Hepatocyte (in vitro differentiated cells): ENCODE results near the gene PDZRN4. TPM values are rescaled to one million over a fixed set of nuclear protein-coding genes. Genes with fewer than 3 reads are reported as not detected.

Source experiments
- DNase-seq: peaks from one replicate; pipeline ENCODE4 v3.0.0-alpha.2; 2016; ENCODE audit warnings: low spot score
- H2AFZ ChIP-seq: fragments of 200-600 bp; sonication (generic); 2 replicates; pipeline ENCODE4 v1.6.0; 2016; ENCODE audit warnings: antibody characterized with exemption, mild to moderate bottlenecking
- H3K27ac ChIP-seq: fragments of 200-600 bp; sonication (generic); 2 replicates; pipeline ENCODE4 v1.5.1; 2016; ENCODE audit warnings: mild to moderate bottlenecking
- H3K27me3 ChIP-seq: fragments of 200-600 bp; sonication (generic); 2 replicates; pipeline ENCODE4 v1.6.1; 2016
- H3K36me3 ChIP-seq: fragments of 200-600 bp; sonication (generic); replicated peaks from 2 replicates; pipeline ENCODE4 v1.5.1; 2016; ENCODE audit warnings: low read depth; ENCODE audit not compliant: insufficient read depth
- H3K4me1 ChIP-seq: fragments of 200-600 bp; sonication (generic); 2 replicates; pipeline ENCODE4 v1.5.1; 2016; ENCODE audit warnings: mild to moderate bottlenecking, moderate library complexity; ENCODE audit not compliant: insufficient read depth
- H3K4me2 ChIP-seq: fragments of 200-600 bp; sonication (generic); 2 replicates; pipeline ENCODE4 v1.6.0; 2016
- H3K4me3 ChIP-seq: fragments of 200-600 bp; sonication (generic); 2 replicates; pipeline ENCODE4 v1.5.1; 2016; ENCODE audit warnings: mild to moderate bottlenecking
- H3K79me2 ChIP-seq: fragments of 200-600 bp; sonication (generic); 2 replicates; pipeline ENCODE4 v1.6.0; 2017; ENCODE audit warnings: mild to moderate bottlenecking
- H3K9me2 ChIP-seq: fragments of 200-600 bp; sonication (generic); replicated peaks from 2 replicates; pipeline ENCODE4 v1.6.0; 2017; ENCODE audit warnings: mild to moderate bottlenecking; ENCODE audit not compliant: insufficient read depth
- H3K9me3 ChIP-seq: fragments of 200-600 bp; sonication (generic); 2 replicates; pipeline ENCODE4 v1.5.1; 2016; ENCODE audit warnings: low read depth, mild to moderate bottlenecking
- H4K20me1 ChIP-seq: fragments of 200-600 bp; sonication (generic); 2 replicates; pipeline ENCODE4 v1.6.0; 2016; ENCODE audit warnings: mild to moderate bottlenecking; ENCODE audit not compliant: insufficient read depth, poor library complexity, severe bottlenecking
- CTCF ChIP-seq: fragments of 200-600 bp; sonication (generic); IDR thresholded peaks from 2 replicates; pipeline ENCODE4 v1.5.1; 2016; ENCODE audit warnings: antibody characterized with exemption, mild to moderate bottlenecking; ENCODE audit not compliant: poor library complexity
- EZH2 ChIP-seq: fragments of 200-600 bp; sonication (generic); IDR thresholded peaks from 2 replicates; pipeline ENCODE4 v1.6.1; 2016; ENCODE audit warnings: antibody characterized with exemption, mild to moderate bottlenecking, borderline replicate concordance
- EZH2phosphoT487 ChIP-seq: fragments of 200-600 bp; sonication (generic); IDR thresholded peaks from one replicate; pipeline ENCODE4 v1.6.1; 2018; ENCODE audit warnings: antibody characterized with exemption, mild to moderate bottlenecking, low read depth, moderate library complexity; ENCODE audit not compliant: unreplicated experiment, severe bottlenecking
- WGBS: methylation state at CpG from one replicate; pipeline ENCODE4 v1.1.6; 2016; ENCODE audit warnings: low lambda C conversion rate; ENCODE audit errors: missing lambda C conversion rate; 5-methylcytosine and 5-hydroxymethylcytosine counted together
- polyA plus RNA-seq: library from polyadenylated mRNA; unstranded; fragments of >200 nt; fragmentation: Nextera tagmentation; extraction: Ambion mirVana; gene quantifications from 2 replicates; pipeline ENCODE4 v1.2.1, GENCODE V29; 2016
- total RNA-seq: library from RNA; depleted of rRNA; stranded (reverse); fragments of >200 nt; gene quantifications from 2 replicates; pipeline ENCODE4 v1.2.3, GENCODE V29; 2014

The PDZRN4 gene
- total and polyA plus RNA-seq, 2 experiments from 2014 or later = 2.2 to 2.3 TPM

- DNase-seq = no peak
- TF ChIP-seq EZH2phosphoT487 (no peak), CTCF (no peak), EZH2 (no peak)
- Histone ChIP-seq H3K4me3 (no peak overlapping the region), H3K27me3 (no peaks in the 10 kb centered on the region), H4K20me1 (no peaks in the 10 kb centered on the region), H3K4me2 (no peak overlapping the region), H3K9me2 (no peaks in the 10 kb centered on the region), H3K4me1 (no peaks in the 10 kb centered on the region), H2AFZ (no peak overlapping the region), H3K9me3 (no peaks in the 10 kb centered on the region), H3K79me2 (no peaks in the 10 kb centered on the region), H3K27ac (no peak overlapping the region), H3K36me3 (no peaks in the 10 kb centered on the region)
- 86% methylated on average over 2 of the region's 2 CpGs for WGBS
Measured at GRCh38 chr12:41409628-41410027, 221.5 kb downstream of the PDZRN4 start.

GRCh38 chr12:41418586-41418985 lies 230.5 kb downstream of the PDZRN4 start:
- Histone ChIP-seq H3K9me3 (no peaks in the 10 kb centered on the region), H3K4me2 (no peak overlapping the region), H3K79me2 (no peaks in the 10 kb centered on the region), H3K27ac (no peak overlapping the region), H3K36me3 (no peaks in the 10 kb centered on the region), H2AFZ (no peak overlapping the region), H3K9me2 (no peaks in the 10 kb centered on the region), H3K4me1 (no peaks in the 10 kb centered on the region), H3K4me3 (no peak overlapping the region), H4K20me1 (no peaks in the 10 kb centered on the region), H3K27me3 (no peaks in the 10 kb centered on the region)
- TF ChIP-seq EZH2 (no peak), CTCF (no peak), EZH2phosphoT487 (no peak)
- DNase-seq = no peak
- WGBS = 52% methylated on average over 3 of the region's 3 CpGs

GRCh38 chr12:41419131-41419893 lies 231.2 kb downstream of the PDZRN4 start:
- WGBS = 85% methylated on average over 4 of the region's 4 CpGs
- Histone ChIP-seq H3K4me1 (no peaks in the 10 kb centered on the region), H3K4me2 (no peak overlapping the region), H3K4me3 (no peak overlapping the region), H3K79me2 (no peaks in the 10 kb centered on the region), H3K36me3 (no peaks in the 10 kb centered on the region), H3K27ac (no peak overlapping the region), H3K9me2 (no peaks in the 10 kb centered on the region), H3K9me3 (no peaks in the 10 kb centered on the region), H4K20me1 (no peaks in the 10 kb centered on the region), H3K27me3 (no peaks in the 10 kb centered on the region), H2AFZ (no peak overlapping the region)
- TF ChIP-seq EZH2 = no peak
- DNase-seq = no peak

- no peak for DNase-seq
- Histone ChIP-seq H3K79me2 (no peaks in the 10 kb centered on the region), H3K9me3 (no peaks in the 10 kb centered on the region), H3K4me2 (no peak overlapping the region), H3K4me1 (no peaks in the 10 kb centered on the region), H3K4me3 (no peak overlapping the region), H4K20me1 (no peaks in the 10 kb centered on the region), H3K36me3 (no peaks in the 10 kb centered on the region), H3K27me3 (no peaks in the 10 kb centered on the region), H3K9me2 (no peaks in the 10 kb centered on the region), H2AFZ (no peak overlapping the region), H3K27ac (no peak overlapping the region)
- 96% methylated on average over 1 of the region's 1 CpG for WGBS
- TF ChIP-seq EZH2phosphoT487 (no peak), CTCF (no peak), EZH2 (no peak)
Measured at GRCh38 chr12:41424651-41425050, 236.5 kb downstream of the PDZRN4 start.
